ENCODE results near the gene FAM151A. TPM values are rescaled to one million over a fixed set of nuclear protein-coding genes. Genes with fewer than 3 reads are reported as not detected.

FAM151A gene
- total RNA-seq, 1 donor from 2014 or later, result not detected

- peaks cover 15% of the 10 kb centered on the region for H3K4me1 Mint-ChIP-seq (ENCODE audit: low read depth, unreplicated experiment)
- no peaks in the 10 kb centered on the region for H3K36me3 Mint-ChIP-seq (ENCODE audit: unreplicated experiment)
- H3K27ac Mint-ChIP-seq (ENCODE audit: unreplicated experiment), result no peak overlapping the region
Measured at GRCh38 chr1:54606096-54606989, 17.0 kb downstream of the FAM151A start.

DNA sequence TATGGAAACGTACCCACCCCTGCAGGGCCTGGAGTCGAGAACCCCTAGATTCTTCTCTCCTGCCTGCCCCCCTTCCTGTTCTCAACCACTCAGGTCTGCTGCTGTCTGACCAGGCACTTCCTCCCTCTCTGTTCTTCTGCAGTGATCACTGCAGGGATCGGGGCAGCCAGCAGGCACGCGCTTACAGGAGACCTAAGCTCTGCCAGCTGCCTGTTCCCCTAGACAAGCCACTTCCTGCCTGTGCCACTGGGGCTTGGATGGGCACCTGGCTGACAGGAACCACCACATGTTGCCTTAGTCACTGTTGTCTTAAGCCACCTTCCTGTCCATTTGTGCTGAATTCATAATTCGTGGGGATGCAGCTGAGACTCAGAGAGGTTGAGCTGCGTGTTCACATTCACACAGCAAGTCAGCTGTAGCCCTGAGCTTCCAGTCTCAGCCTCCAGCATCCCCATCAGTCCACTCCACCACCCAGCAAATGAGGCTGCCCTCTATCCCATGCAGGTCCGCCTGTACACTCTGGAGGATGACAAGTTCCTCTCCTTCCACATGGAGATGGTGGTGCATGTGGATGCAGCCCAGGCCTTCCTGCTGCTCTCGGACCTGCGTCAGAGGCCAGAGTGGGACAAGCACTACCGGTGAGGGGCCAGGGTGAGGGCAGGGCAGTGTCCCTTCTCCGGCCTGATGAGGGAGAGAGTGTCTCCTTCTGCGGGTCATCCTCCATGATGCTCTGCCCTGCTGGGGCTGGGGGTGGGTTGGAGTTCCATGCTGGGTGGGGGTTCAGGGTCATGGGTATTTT is 18.6 kb downstream of the FAM151A start:
- peaks cover 14% of the 10 kb centered on the region for H3K4me1 Mint-ChIP-seq (ENCODE audit: low read depth, unreplicated experiment)
- no peak for DNase-seq
- H3K9me3 Mint-ChIP-seq (ENCODE audit: unreplicated experiment), result peaks cover 11% of the 10 kb centered on the region
- TF ChIP-seq CTCF (IDR thresholded peaks at IDR 0.05; ENCODE audit: partially characterized antibody, unreplicated experiment), result no peak
- H3K4me3 Mint-ChIP-seq (ENCODE audit: unreplicated experiment), result no peak overlapping the region
- H3K36me3 Mint-ChIP-seq (ENCODE audit: unreplicated experiment), result no peaks in the 10 kb centered on the region
- no peak overlapping the region for H3K27ac Mint-ChIP-seq (ENCODE audit: unreplicated experiment)
- H3K27me3 Mint-ChIP-seq (ENCODE audit: unreplicated experiment), result peaks cover 15% of the 10 kb centered on the region

More at GRCh38 chr1:54606096-54606989, 17.0 kb downstream of the FAM151A start:
- TF ChIP-seq CTCF (IDR thresholded peaks at IDR 0.05; ENCODE audit: partially characterized antibody, unreplicated experiment), result no peak
- DNase-seq, result no peak
- Mint-ChIP-seq H3K4me3 (ENCODE audit: unreplicated experiment) (no peak overlapping the region), H3K9me3 (ENCODE audit: unreplicated experiment) (peaks cover 11% of the 10 kb centered on the region), H3K27me3 (ENCODE audit: unreplicated experiment) (peaks cover 13% of the 10 kb centered on the region)

- peaks cover 11% of the 10 kb centered on the region for H3K4me1 Mint-ChIP-seq (ENCODE audit: low read depth, unreplicated experiment)
- no peak for DNase-seq
- TF ChIP-seq CTCF (IDR thresholded peaks at IDR 0.05; ENCODE audit: partially characterized antibody, unreplicated experiment), result no peak
- no peak overlapping the region for H3K4me3 Mint-ChIP-seq (ENCODE audit: unreplicated experiment)
- H3K9me3 Mint-ChIP-seq (ENCODE audit: unreplicated experiment), result peaks cover 9% of the 10 kb centered on the region
- no peaks in the 10 kb centered on the region for H3K36me3 Mint-ChIP-seq (ENCODE audit: unreplicated experiment)
- H3K27me3 Mint-ChIP-seq (ENCODE audit: unreplicated experiment), result peaks cover 15% of the 10 kb centered on the region
- H3K27ac Mint-ChIP-seq (ENCODE audit: unreplicated experiment), result no peak overlapping the region
Measured at GRCh38 chr1:54604051-54604450, 19.3 kb downstream of the FAM151A start.

DNA sequence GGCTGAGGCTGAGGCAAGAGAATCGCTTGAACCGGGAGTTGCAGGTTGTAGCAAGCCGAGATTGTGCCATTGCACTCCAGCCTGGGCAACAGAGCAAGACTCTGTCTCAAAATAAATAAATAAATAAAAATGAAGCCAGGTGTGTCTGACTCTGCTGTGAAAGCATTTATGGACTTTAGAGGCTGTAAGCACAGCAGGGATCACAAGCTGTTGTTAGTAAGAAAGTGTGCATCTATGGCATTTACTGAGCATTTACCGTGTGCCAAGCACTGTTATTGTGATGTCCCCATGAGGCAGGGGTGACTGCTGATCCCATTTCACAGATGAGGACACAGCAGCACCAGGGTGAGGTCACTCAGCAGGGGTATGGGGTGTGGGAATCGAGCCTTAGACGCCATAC is 20.1 kb downstream of the FAM151A start:
- no peak for DNase-seq
- Mint-ChIP-seq H3K4me3 (ENCODE audit: unreplicated experiment) (no peak overlapping the region), H3K9me3 (ENCODE audit: unreplicated experiment) (peaks cover 6% of the 10 kb centered on the region), H3K27ac (ENCODE audit: unreplicated experiment) (no peak overlapping the region), H3K36me3 (ENCODE audit: unreplicated experiment) (no peaks in the 10 kb centered on the region), H3K27me3 (ENCODE audit: unreplicated experiment) (peaks cover 13% of the 10 kb centered on the region), H3K4me1 (ENCODE audit: low read depth, unreplicated experiment) (peaks cover 10% of the 10 kb centered on the region)
- TF ChIP-seq CTCF (IDR thresholded peaks at IDR 0.05; ENCODE audit: partially characterized antibody, unreplicated experiment), result no peak
